K562 (cell line): ENCODE results near the gene SPTLC1. TPM values are rescaled to one million over a fixed set of nuclear protein-coding genes. Genes with fewer than 3 reads are reported as not detected.

Experiments used
- BRCA1 ChIP-seq, 2 experiments: fragments of 450-650 bp in 1 of 2; sonication (generic) in 1 of 2; formaldehyde crosslinking in 1 of 2; IDR thresholded peaks; 2 replicates each; pipeline versions ENCODE4 v1.5.0 to v1.6.1; 2017 to 2020; ENCODE audit warnings: mild to moderate bottlenecking in 1 of 2, missing genetic modification reagents in 1 of 2
- CBX3 ChIP-seq, 2 experiments: IDR thresholded peaks; 1 replicate in 1 of 2; 2 replicates in 1 of 2; pipeline ENCODE4 v1.6.1; 2012; ENCODE audit warnings: inconsistent platforms in 2 of 2, low read length in 2 of 2, borderline replicate concordance in 1 of 2, control low read depth in 1 of 2
- DACH1 ChIP-seq: fragments of 450-650 bp; IDR thresholded peaks from 2 replicates; pipeline ENCODE4 v1.6.1; 2018; ENCODE audit not compliant: partially characterized antibody
- EHMT2 ChIP-seq: fragments of 450-650 bp; IDR thresholded peaks from 2 replicates; pipeline ENCODE4 v1.6.1; 2018; ENCODE audit warnings: antibody characterized with exemption
- ETV6 ChIP-seq, 3 experiments: fragments of 150-350 bp in 1 of 3; sonication (generic) in 1 of 3; formaldehyde crosslinking in 1 of 3; IDR thresholded peaks; 2 replicates each; pipeline versions ENCODE4 v1.6.1 to v1.8.0; 2014 to 2022; ENCODE audit warnings: borderline replicate concordance in 2 of 3, low read depth in 2 of 3, antibody characterized with exemption in 1 of 3, low read length in 1 of 3, mild to moderate bottlenecking in 1 of 3, missing genetic modification reagents in 1 of 3
- KDM2B ChIP-seq: fragments of 250-450 bp; sonication (Bioruptor Pico); IDR thresholded peaks from 2 replicates; pipeline ENCODE4 v1.8.0; 2021; ENCODE audit warnings: mild to moderate bottlenecking, moderate library complexity
- NEUROD1 ChIP-seq: fragments of 150-350 bp; IDR thresholded peaks from 2 replicates; pipeline ENCODE4 v1.6.1; 2014; ENCODE audit warnings: borderline replicate concordance, low read length, low read depth; ENCODE audit not compliant: partially characterized antibody
- POLR2G ChIP-seq: fragments of 200-400 bp; formaldehyde crosslinking; IDR thresholded peaks from 2 replicates; pipeline ENCODE4 v1.6.1; 2017; ENCODE audit warnings: low read depth, mild to moderate bottlenecking, antibody characterized with exemption, low read length, moderate library complexity
- REST ChIP-seq, 2 experiments: fragments of 450-650 bp; formaldehyde crosslinking in 1 of 2; IDR thresholded peaks; 2 replicates each; pipeline versions ENCODE4 v1.4.0 to v1.6.1; 2014 to 2020; ENCODE audit warnings: mild to moderate bottlenecking in 2 of 2, borderline replicate concordance in 1 of 2, low read depth in 1 of 2
- RFX1 ChIP-seq: fragments of 450-650 bp; IDR thresholded peaks from 2 replicates; pipeline ENCODE4 v1.6.1; 2016; ENCODE audit warnings: mild to moderate bottlenecking, moderate library complexity
- ZNF561 ChIP-seq: fragments of 450-650 bp; formaldehyde crosslinking; conservative IDR thresholded peaks from 2 replicates; pipeline ENCODE4 v1.4.0; 2020; ENCODE audit warnings: mild to moderate bottlenecking, moderate library complexity
- polyA plus RNA-seq, 8 experiments: library from polyadenylated mRNA; depleted of rRNA in 4 of 8; stranded (reverse) in 5 of 8; unstranded in 3 of 8; fragments of >200 nt; fragmentation: Nextera tagmentation in 2 of 8; fragmentation: Illumina TruSeq in 1 of 8; extraction: Ambion mirVana in 2 of 8; extraction: Trizol in 1 of 8; gene quantifications; 2 replicates each; pipeline versions ENCODE4 v1.2.1 to v1.2.3, GENCODE V29; 2011 to 2014; ENCODE audit warnings: inconsistent platforms in 1 of 8, missing spikeins in 1 of 8
- total RNA-seq, 7 experiments: library from RNA; depleted of rRNA in 6 of 7; stranded (reverse); fragments of >200 nt in 6 of 7; fragmentation: Illumina TruSeq in 2 of 7; extraction: Trizol in 2 of 7; gene quantifications; 2 replicates each; pipeline versions ENCODE4 v1.2.1 to v1.2.3, GENCODE V29; 2011 to 2021; ENCODE audit warnings: low replicate concordance in 1 of 7
- TF ChIP-seq, protein P1 (sequence below): fragments of 450-650 bp; IDR thresholded peaks from one replicate; pipeline ENCODE4 v1.6.1; 2018; ENCODE audit warnings: mild to moderate bottlenecking, moderate library complexity; ENCODE audit not compliant: partially characterized antibody
- TF ChIP-seq, protein P2 (sequence below), 2 experiments: IDR thresholded peaks in 1 of 2; conservative IDR thresholded peaks in 1 of 2; 2 replicates each; pipeline ENCODE4 v1.6.1; 2016; ENCODE audit warnings: low read depth in 2 of 2, mild to moderate bottlenecking in 1 of 2, missing compliant biosample characterization in 1 of 2, missing genetic modification characterization in 1 of 2, moderate library complexity in 1 of 2

Gene SPTLC1
- total and polyA plus RNA-seq, 9 of the 15 experiments (the other 6 are each of a cell fraction or from before 2014, with no cell fraction given): 58.8 to 125 (median 84.5) TPM

DNA sequence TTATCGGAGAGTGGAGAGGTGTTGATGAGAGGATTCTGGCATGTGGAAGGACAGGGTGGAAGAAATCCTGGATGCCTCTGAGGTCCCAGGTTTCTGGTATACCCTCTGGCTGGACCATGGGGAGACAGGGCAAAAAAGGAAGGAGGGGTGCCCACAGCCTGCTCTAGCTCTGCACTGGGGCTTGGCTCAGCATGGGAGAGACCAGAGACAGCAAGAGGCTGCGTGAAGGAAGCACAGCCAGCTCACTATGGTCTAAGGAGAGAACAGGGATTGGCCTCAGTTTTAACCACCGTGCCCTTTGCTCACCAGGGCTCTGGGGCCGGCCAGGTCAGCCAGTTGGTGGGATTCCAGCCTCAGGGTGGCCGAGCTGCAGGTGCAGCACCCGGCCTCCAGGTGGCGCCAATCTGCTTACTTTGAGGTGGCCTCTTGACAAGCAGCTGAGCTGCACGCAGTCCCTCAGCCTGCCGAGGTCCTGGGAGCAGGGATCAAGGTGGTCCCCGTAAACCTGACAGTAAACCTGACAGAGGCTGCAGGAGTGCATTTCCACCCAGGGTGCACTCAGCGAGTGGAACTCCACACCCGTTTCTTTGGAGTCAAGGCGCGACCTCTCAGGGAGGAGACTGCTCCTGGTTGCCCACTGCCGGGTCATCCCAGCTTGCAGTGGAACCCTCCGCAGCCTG lies 25.0 kb upstream of the SPTLC1 start (continued):
- TF ChIP-seq, protein P1, sequence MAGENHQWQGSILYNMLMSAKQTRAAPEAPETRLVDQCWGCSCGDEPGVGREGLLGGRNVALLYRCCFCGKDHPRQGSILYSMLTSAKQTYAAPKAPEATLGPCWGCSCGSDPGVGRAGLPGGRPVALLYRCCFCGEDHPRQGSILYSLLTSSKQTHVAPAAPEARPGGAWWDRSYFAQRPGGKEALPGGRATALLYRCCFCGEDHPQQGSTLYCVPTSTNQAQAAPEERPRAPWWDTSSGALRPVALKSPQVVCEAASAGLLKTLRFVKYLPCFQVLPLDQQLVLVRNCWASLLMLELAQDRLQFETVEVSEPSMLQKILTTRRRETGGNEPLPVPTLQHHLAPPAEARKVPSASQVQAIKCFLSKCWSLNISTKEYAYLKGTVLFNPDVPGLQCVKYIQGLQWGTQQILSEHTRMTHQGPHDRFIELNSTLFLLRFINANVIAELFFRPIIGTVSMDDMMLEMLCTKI: no peak
- TF ChIP-seq DACH1: peak; percentile 67
- TF ChIP-seq POLR2G: no peak
- TF ChIP-seq RFX1: no peak
- TF ChIP-seq, protein P2, sequence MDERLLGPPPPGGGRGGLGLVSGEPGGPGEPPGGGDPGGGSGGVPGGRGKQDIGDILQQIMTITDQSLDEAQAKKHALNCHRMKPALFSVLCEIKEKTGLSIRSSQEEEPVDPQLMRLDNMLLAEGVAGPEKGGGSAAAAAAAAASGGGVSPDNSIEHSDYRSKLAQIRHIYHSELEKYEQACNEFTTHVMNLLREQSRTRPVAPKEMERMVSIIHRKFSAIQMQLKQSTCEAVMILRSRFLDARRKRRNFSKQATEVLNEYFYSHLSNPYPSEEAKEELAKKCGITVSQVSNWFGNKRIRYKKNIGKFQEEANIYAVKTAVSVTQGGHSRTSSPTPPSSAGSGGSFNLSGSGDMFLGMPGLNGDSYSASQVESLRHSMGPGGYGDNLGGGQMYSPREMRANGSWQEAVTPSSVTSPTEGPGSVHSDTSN (CRISPR knock-in tag; IDR thresholded peaks at IDR 0.05; ENCODE audit: low read depth): no peak
- TF ChIP-seq, protein P2 (tag; conservative IDR thresholded peaks at IDR 0.05; ENCODE audit: low read depth): no peak
- TF ChIP-seq BRCA1 (IDR thresholded peaks at IDR 0.05): no peak
- TF ChIP-seq BRCA1 (CRISPR knock-in tag; IDR thresholded peaks at IDR 0.05): no peak
- no peak for TF ChIP-seq ETV6 (IDR thresholded peaks at IDR 0.05; ENCODE audit: borderline replicate concordance in 1 of 2, low read depth in 2 of 2, low read length in 1 of 2)
- no peak for TF ChIP-seq ETV6 (CRISPR knock-in tag; IDR thresholded peaks at IDR 0.05; ENCODE audit: borderline replicate concordance)
- TF ChIP-seq KDM2B (CRISPR knock-in tag): no peak
- TF ChIP-seq CBX3 (IDR thresholded peaks at IDR 0.05; ENCODE audit: borderline replicate concordance in 1 of 2, low read length in 2 of 2): no peak
- no peak for TF ChIP-seq NEUROD1
- TF ChIP-seq REST (IDR thresholded peaks at IDR 0.05; ENCODE audit: borderline replicate concordance): peak; percentile 73
- TF ChIP-seq REST (CRISPR knock-in tag; IDR thresholded peaks at IDR 0.05; ENCODE audit: low read depth): no peak
- no peak for TF ChIP-seq EHMT2
- TF ChIP-seq ZNF561 (CRISPR knock-in tag): no peak
